AML-193 (cell line): ENCODE data around the gene RBM42.
"Not testable (repeated sequence)": the region's sequence is repeated elsewhere in the genome, so short reads cannot be mapped to it uniquely, and the experiment has no call there.

Experiments
- DNase-seq, 2 experiments: peaks; one replicate each; lab custom pipeline; 2025; lab: John Stamatoyannopoulos, UW

The RBM42 gene

GRCh38 chr19:35650581-35650980, 21.7 kb downstream of the RBM42 start:
- DNase-seq, result no peak

- not testable (repeated sequence) for DNase-seq
These were observed 26.0 kb downstream of the RBM42 start for GRCh38 chr19:35654828-35655227.

- DNase-seq, result no peak
These were observed 26.8 kb downstream of the RBM42 start for GRCh38 chr19:35655600-35655999.

- no peak for DNase-seq
These were observed 27.9 kb downstream of the RBM42 start for GRCh38 chr19:35656700-35657099.

DNA sequence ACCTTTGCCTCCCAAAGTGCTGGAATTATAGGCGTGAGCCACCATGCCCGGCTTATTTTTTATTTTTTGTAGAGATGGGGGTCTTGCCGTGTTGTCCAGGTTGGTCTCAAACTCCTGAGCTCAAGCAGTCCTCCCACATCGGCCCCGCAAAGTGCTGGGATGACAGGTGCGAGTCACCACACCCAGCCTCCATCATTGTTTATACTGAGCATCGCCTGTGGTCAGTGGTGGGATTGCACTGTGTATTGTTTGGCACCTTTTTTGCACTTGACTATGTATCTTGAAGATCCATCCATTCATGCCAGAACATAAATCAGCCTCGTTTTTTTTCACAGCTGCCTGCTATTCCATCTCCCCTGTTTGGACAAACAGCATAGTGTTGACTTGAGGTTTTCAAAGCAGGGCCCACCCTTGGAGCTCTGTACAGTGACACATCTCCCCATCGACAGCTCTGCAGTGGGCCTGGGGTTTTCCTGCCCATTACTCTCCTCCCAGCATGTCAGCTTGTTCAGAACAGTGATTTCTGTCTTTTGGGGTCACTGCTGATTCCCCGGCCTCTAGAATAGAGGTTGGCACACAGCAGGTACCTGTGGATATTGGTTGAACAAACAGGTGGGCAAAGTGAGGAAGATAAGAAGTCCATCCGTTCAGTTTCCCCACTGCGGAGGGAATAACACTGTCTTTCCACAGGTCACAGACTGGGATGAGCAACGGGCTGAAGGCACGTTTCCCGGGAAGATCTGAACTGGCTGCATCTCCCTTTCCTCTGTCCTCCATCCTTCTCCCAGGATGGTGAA, 29.3 kb downstream of the RBM42 start:
- DNase-seq, result no peak

GRCh38 chr19:35661995-35662340, 33.1 kb downstream of the RBM42 start:
- DNase-seq, result no peak

- no peak for DNase-seq
These were observed 35.1 kb downstream of the RBM42 start for GRCh38 chr19:35663981-35664380.

DNA sequence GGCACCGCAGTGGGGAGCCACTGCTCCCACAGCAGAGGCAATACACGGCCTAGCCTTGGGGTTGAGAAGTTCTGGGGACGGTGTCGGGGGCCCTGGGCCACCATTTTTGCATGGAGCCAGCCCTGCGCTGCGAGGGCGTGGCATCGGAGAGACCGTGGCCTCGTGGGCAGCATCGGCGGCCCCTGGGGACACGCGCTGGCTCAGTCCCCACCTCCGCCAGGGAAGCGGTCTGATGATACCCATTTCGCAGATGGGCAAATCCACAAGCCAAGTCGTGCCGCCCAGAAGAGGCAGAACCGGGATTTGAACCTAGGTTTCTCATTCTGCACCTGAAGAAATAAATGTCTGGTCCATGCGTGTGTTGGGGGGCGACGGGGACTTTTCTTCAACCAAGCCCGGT, 36.3 kb downstream of the RBM42 start:
- DNase-seq, result no peak

DNA sequence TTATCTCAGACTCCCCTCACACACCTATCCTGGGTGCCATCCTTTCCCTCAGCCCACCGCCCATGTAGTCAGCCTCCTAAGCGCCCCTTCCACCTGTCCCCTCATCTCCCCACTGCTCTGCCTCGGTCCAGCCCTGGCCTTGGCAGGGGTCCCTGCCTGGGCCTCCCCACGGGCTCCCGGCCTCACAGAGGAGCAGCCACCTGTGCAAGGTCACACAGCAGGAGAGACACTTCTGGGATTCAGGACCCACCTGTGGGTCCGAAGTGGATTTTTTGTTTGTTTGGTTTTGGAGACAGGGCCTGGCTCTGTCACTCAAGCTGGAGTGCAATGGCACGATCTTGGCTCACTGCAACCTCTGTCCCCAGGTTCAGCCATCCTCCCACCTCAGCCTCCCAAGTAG, 36.8 kb downstream of the RBM42 start:
- no peak for DNase-seq

GRCh38 chr19:35666251-35666913, 37.5 kb downstream of the RBM42 start, which contains the start of gene UPK1A:
Gene UPK1A (plus strand): TSS chr19:35666517. CDS start chr19:35666813, 296 bp downstream.
- no peak for DNase-seq

DNA sequence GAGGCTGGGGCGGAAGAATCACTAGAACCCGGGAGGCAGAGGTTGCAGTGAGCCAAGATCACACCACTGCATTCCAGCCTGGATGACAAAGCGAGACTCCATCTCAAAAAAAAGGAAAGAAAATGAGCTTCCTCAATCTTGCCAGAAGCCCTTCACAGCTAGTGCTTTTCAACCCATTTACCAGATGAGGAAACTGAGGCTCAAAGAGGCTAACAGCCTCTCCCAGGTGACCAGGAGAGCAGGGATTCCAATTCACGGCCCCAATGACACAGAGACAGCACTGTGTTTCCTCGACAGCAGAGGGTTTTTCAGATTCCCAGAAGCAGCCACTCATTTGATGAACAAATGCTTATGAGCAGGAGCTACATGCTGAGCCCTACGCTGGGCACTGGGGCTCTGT, 40.7 kb downstream of the RBM42 start:
- DNase-seq, result no peak

GRCh38 chr19:35669974-35670373, 41.1 kb downstream of the RBM42 start:
- no peak for DNase-seq

DNA sequence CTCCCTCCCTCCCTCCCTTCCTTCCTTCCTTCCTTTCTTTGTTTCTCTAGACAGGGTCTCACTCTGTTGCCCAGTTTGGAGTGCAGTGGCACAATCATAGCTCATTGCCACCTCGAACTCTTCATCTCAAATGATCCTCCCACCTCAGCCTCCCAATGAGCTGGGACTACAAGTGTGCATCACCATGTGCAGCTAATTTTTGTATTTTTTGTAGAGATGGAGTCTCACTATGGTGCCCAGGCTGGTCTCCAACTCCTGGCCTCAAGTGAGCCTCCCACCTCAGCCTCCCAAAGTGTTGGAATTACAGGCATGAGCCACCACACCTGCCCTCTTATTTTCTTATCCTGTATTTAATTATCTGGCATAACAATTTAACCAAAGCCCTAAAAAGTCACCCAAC, 41.9 kb downstream of the RBM42 start:
- DNase-seq, result no peak

GRCh38 chr19:35671818-35672217, 43.0 kb downstream of the RBM42 start:
- DNase-seq, result no peak

DNA sequence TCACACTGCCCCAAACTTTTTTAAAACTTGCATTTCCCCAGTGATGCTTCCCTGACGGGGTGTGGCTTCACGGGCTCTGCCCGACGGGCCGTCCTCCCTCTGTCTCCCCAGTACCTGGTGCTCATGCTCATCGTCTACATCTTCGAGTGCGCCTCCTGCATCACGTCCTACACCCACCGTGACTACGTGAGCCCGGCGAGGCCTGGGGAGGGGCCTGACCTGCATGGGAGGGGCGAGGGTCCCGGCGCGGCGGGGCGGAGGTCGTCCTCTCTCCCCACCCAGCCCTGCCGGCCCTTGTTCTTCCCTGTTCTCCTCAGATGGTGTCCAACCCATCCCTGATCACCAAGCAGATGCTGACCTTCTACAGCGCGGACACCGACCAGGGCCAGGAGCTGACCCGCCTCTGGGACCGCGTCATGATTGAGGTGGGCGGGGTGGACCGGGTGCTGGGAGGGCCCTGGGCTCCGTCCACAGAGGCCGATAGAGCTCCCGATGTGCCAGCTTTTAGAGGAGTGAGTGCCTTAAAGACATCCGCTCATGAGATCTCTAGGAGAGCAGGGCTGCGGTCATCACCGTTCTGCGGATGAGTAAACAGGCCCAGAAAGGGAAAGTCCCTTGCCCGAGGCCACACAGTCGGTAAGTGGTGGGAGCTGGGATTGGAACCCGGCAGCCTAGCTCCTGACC, 44.4 kb downstream of the RBM42 start:
- DNase-seq, result no peak

GRCh38 chr19:35675589-35676140, 46.8 kb downstream of the RBM42 start:
- no peak for DNase-seq
